ENCODE results near the gene ZBTB21.

The ZBTB21 gene

DNA sequence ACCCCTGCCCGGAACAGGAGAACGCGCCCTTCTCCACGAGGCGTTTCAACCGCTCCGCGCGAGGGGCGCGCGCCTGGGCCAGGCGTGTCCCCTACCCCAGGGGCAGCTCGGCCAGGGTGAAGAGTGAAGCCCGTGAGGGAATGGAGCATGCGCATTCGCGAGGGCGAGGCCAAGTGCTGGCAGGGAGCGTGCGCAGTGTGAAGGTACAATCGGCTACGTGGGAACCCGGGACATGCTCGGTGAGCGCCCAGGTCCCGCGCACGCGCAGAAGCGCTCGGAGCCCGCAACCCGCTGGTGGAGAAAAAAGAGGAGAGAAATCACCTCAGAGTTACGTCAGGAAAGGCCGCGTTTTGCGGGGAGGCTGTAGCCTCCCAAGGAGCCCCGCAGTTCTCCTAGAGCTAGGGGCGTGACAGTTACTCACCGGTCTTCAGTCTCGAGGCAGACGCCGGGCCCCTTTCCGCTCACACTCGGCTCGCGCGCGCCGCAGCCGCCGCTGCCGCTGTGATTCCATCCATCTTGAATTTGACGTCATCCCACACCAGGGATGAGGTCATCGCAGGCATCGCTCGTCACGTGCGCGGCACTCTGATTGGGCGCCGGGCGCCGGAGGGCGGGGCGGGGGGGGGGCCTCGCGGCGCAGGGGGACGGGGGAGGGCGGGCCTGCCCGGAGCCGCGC is at the start of gene ZBTB21:
TSS of gene ZBTB21 (minus strand) at position 530 of the 676 bp plus-strand sequence. CDS start 16,265 bp downstream, outside the sequence.
- peak; percentile 97 for DNase-seq

- no peak for DNase-seq
Observed at GRCh38 chr21:42059721-42060120, 49.6 kb upstream of the ZBTB21 start.

DNA sequence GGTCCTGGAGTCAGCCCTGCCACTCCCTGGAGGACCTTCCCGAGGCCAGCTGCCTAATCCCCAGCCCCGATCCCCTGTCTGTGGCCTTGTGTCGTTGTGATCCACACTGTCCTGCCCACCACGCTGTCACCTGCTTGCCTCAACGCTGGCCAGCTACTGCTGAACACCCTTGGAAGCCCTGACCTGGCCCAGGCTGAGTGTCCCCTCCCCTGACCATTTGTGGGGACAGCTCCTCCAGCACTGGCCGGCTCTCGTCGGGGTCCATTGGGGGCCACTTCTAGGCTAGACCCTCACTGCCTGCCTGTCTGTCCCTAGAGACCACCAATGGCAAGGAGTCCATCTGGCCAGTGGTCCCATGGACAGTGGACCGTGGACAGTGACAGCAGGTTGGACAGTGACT is 49.0 kb upstream of the ZBTB21 start:
- DNase-seq = no peak

DNA sequence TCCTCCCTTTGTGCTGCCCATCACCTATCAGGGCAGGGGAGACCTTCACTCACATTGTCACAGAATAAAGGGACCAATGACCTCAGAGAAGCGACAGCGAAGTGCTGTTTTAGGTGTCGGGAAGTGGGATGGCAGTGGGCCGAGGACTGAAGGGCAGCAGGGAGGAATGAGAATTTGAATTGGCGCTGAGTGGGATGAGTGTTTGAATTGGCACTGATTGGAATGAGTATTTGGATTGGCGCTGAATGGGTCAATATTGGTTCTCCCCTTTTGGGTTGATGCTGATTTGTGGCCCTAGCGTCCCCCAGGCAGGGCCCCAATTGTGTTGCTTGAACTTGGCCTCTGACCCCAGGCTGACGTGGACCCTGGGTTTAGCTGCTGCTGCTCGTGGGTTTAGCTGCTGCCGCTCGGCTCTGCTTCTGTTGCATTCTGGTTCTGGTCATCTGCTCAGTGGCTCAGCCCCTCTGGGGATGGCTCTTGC is 48.5 kb upstream of the ZBTB21 start:
- DNase-seq = no peak

DNA sequence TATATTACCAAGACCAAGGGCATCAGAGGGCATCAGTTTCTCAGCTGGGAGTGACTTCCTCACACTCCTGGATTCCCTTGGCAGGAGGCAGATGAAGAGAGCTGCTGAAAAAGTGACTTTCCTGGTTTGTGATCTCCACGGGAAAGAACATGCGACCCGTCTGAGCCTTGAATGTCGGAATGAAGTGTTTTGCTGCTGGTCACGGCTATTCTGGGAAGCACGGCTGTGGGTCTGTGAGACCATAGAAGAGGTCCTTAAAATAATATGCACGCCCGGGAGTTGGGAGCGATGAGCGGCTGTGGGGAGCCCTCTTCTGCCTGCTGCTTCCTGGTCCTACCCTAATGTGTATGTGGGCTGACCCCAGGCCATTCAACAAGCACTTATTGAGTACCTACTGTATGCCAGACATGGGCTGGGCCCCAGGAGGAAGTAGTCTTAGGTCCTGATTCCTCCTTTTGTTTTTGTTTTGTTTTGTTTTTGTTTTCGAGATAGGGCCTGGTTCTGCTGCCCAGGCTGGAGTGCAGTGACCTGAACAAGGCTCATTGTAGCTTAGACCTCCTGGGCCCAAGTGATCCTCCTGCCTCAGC is 47.8 kb upstream of the ZBTB21 start:
- peak; percentile 68 for DNase-seq

DNA sequence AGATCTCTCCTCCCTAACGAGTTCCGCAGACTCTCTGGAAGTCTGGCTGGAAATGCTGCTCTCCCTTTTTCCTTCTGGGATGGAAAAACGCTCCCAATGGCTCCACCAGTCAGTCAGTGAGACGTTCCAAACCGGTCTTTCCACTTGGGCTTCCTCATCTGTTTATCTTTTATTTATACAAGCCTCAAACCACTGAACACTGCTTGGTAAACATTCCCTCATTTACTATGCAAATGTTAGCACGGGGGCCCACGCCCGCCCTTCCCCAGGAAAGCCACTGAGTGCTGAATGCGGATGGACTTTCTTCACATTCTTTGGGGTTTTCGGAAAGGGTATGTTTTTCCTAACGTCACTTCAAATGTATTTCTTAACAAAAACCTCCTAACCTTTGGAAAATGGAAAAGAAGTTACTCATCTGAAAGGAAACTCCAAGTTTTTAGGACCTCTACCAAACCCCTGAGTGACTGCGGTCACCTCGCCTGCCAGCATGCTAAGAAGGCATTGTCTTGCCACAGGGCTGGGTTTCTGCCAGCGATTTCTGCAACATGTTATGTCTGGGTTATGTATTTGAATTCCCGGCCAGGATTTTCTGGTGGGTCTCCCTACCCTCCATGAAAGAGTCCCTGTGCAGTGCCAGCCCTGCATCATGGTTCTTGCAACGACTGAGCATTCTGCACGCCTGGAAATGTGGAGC is 47.0 kb upstream of the ZBTB21 start:
- peak; percentile 98 for DNase-seq

- peak; percentile 94 for DNase-seq
Observed at GRCh38 chr21:42056468-42056867, 46.3 kb upstream of the ZBTB21 start.

GRCh38 chr21:42055425-42055824 is 45.3 kb upstream of the ZBTB21 start:
- DNase-seq = no peak

- DNase-seq = no peak
Observed at GRCh38 chr21:42051788-42052187, 41.6 kb upstream of the ZBTB21 start.

- DNase-seq = no peak
Observed at GRCh38 chr21:42049578-42050430, 39.6 kb upstream of the ZBTB21 start.

GRCh38 chr21:42048870-42049577 is 38.9 kb upstream of the ZBTB21 start:
- DNase-seq = no peak

GRCh38 chr21:42047821-42048613 is 37.9 kb upstream of the ZBTB21 start:
- no peak for DNase-seq

DNA sequence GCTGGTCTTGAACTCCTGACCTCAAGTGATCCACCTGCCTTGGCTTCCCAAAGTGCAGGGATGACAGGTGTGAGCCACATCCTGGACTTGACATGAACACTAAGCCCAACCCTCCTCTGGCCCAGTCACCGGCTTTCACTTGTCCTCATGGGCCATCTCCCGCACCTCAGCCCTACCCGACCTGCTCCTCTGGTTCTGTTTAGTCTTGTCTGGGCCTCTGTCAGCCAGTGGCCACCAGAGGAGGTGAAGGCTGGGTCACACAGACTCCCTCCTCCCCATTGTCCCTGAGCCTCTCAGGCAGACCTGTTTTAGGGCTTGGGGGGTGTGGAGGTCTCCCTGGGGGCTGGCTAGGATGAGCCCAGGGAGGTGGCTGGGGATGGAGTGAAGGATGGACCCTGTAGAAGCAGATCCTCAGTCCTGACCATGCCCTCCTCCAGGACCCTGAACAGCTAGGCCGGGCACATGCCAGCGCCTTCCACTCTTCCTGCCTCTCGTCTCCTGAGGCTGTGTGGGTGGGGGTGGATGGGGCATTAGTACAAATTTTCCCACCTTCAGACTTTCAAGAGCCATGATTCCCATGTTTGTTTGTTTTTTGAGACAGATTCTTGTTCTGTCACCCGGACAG is 34.8 kb upstream of the ZBTB21 start:
- peak; percentile 18 for DNase-seq

GRCh38 chr21:42043961-42044360 is 33.8 kb upstream of the ZBTB21 start:
- no peak for DNase-seq

DNA sequence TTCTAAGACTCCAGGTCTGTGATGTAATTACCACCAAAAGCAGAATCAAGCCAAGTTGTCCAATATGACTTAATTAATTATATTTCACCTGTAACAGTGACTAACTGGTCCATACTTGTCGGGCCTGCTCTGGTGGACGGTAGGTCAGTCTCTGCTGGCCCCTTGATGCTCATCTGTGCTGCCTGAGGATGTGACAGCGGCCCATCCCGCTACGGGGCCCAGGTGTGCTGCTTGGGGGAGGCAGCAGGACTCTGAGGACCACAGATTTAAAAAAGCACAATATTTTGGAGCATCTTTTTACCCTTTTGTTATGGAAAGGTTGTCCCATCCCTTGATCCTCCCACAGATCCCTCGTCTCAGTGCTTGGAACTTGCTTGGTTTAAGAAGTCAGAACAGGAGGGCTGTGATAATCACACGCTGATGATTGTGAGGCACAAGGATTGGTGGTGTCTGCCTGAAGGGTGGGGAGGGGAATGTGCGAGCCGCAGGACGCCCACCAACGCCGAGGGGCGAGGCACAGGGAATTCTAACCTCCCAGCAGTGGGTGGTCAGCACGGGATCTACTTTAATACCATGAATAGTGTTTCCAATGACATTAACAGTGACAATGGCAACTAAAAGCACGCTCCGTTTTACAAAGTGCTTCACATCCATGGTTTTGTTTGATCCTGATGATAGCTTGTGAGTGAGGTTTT is 33.2 kb upstream of the ZBTB21 start:
- peak; percentile 47 for DNase-seq

DNA sequence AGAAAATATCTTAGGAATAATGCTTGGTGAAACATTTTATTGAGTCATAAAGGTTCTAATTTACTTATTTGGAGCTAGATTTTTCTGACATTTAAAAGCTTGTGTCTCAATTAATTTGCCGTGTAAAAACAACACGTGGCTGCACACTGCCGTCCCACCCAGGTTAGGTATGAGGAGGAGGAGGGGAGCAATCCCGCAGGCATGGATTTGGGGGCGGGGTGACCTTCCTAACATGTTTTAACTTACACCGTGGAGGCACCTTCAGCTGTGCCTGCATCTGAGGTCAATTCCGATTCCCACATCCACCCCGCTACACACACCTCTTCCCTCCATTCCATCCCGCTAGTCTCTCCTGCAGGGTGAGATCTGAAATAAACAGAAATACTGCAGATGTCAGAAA is 32.5 kb upstream of the ZBTB21 start:
- DNase-seq = peak; percentile 70

DNA sequence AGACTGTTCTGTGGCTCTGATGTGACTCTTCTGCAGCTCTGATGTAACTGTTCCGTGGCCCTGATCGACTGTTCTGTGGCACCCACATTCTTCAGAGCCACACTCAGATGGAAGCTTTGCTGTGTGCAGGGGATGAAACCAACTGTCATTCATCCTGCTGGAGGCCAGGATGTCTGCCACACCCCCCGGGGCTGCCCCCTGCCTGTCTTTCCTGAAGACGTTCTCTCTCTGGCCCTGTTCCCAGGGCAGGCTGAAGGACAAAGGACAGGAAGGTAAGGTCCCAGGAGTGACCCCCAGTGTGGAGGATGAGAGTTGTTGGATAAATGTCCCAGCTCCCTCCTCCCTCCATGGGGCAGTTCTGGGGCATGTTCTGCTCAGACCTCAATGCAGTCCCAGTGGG is 31.6 kb upstream of the ZBTB21 start:
- no peak for DNase-seq

DNA sequence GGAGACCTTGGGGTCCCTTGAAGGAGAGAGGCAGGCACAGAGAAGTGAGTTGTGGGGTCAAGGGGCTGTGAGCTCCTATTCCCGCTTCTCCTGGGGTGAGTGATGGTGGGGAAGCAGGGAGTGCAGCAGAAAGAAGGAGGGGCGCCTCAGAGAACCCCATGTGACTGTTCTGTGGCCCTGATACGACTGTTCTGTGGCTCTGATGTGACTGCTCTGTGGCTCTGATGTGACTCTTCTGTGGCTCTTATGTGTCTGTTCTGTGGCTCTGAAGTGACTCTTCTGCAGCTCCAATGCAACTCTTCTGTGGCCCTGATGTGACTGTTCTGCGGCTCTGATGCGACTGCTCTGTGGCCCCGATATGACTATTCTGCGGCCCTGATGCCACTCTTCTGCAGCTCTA is 31.1 kb upstream of the ZBTB21 start:
- DNase-seq = no peak

GRCh38 chr21:42040411-42041180 is 30.4 kb upstream of the ZBTB21 start:
- DNase-seq = peak; percentile 94

GRCh38 chr21:42039911-42040351 is 29.8 kb upstream of the ZBTB21 start:
- DNase-seq = peak; percentile 65
